GM18867 (cell line): Measurements from ENCODE around the gene RAB22A.
"Not testable (repeated sequence)": the region's sequence is repeated elsewhere in the genome, so short reads cannot be mapped to it uniquely, and the experiment has no call there.

Experiments
- ATAC-seq: cut with Tn5 transposase; IDR thresholded peaks from one replicate; pipeline ENCODE4 v1.9.1; 2021; ENCODE audit warnings: mild to moderate bottlenecking, moderate library complexity; ENCODE audit not compliant: unreplicated experiment

RAB22A gene

GRCh38 chr20:58340853-58341252 is 31.3 kb downstream of the RAB22A start:
- no peak for ATAC-seq

- no peak for ATAC-seq
These were observed 32.8 kb downstream of the RAB22A start for GRCh38 chr20:58342104-58342945.

DNA sequence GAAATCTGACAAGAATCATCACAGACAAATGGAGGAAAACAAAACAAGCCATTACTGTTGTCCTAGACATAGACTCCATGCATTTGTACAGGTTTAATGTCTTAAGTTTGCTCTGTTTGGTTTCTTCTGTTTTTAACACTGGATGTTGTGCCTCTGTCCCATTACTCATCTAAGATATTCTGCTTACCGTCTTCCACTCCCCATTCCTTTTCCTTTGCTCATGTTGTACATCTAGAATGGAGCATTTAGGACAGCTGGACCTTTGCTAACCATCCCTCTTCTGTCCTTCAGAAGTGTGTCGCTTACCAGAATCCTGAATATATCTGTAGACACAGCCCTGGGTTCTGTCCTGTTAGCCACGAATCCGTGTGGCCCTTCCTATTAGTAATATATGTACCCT is 35.2 kb downstream of the RAB22A start:
- ATAC-seq: no peak

- ATAC-seq: no peak
These were observed 40.1 kb downstream of the RAB22A start for GRCh38 chr20:58349570-58349969.

- no peak for ATAC-seq
These were observed 43.0 kb downstream of the RAB22A start for GRCh38 chr20:58352468-58352867.

- no peak for ATAC-seq
These were observed 49.9 kb downstream of the RAB22A start for GRCh38 chr20:58359441-58359840.

DNA sequence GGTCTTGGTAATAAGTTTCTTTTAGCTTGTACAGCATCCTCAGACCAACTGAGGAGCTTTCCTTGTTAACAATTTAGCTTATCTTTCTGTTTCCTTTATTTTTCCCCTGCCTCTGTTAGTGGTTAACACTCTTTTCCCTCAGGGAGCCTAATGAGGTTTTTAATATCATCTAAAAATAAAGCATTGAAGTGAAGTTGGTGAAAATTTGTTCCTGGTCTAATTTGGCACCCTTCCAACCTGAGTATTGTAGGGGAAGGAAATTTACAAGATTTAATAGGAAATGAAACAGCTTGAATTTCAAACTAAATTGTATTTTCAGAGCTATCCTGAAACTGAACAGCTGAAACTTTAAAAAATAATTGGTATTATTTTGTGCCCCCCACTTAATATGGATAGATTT is 51.4 kb downstream of the RAB22A start:
- ATAC-seq: no peak

DNA sequence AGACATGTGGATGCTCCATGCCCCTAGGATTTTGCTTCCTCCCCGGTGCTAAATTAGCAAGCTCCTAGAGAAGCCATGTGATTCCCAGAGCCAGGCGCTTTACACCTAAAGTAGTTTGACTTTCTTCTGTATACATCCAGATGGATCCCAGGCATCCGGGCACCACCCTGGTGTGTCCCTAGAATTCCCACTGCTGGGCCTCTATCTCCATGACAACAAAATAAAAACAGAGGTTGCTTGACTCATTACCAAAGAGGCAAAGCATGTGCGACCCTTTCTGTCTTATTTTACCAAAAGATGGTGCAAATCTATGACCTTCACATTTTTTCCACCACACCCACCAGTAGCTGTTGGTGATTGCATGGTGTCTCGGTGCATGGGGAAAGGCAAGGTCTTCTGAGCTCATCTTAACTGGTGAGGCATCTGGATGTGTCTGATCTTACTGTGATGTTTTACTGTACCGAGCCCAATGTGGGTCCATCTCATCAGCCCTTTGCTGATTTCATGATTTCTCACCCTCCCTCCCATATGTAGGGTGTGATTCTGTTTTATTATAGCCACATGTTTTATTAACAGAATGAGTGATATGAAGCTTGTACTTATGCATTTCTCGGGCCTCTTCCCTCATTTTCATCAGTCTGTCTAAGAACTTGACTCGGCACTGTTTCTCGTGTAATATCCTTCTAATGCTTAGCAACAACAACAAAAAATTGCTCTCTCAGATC is 52.1 kb downstream of the RAB22A start:
- ATAC-seq: no peak

DNA sequence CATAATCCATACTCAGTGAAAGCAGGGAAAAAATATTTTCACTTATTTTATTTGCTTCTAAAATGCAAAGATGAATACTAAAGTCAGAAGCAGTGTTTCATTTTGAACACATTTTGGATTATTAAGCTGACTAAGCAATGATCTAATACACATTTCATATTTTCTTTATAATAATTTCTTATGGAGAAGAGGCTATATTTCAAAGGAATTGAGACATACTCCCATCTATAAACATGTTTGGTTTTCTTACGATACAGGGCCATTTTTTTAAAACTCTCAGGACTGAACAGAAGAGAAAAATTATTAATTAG is 52.6 kb downstream of the RAB22A start:
- ATAC-seq: no peak

- ATAC-seq: no peak
These were observed 53.5 kb downstream of the RAB22A start for GRCh38 chr20:58362970-58363369.

GRCh38 chr20:58366866-58367265 is 57.4 kb downstream of the RAB22A start:
- no peak for ATAC-seq

GRCh38 chr20:58372806-58373205 is 63.3 kb downstream of the RAB22A start:
- no peak for ATAC-seq

DNA sequence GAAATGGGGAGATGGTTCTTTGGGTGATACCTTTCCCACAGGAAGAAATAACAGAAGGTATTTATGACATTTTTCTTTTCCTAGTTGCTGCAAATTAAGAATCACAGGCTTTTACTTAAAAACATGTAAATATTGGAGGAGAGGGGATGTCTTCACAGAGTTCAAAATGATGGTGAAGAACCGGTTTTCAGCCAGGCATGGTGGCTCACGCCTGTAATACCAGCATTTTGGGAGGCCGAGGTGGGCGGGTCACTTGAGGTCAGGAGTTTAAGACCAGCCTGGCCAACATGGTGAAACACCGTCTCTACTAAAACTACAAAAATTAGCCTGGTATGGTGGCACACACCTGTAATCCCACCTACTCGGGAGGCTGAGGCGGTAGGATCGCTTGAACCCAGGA is 63.8 kb downstream of the RAB22A start:
- ATAC-seq: not testable (repeated sequence)

DNA sequence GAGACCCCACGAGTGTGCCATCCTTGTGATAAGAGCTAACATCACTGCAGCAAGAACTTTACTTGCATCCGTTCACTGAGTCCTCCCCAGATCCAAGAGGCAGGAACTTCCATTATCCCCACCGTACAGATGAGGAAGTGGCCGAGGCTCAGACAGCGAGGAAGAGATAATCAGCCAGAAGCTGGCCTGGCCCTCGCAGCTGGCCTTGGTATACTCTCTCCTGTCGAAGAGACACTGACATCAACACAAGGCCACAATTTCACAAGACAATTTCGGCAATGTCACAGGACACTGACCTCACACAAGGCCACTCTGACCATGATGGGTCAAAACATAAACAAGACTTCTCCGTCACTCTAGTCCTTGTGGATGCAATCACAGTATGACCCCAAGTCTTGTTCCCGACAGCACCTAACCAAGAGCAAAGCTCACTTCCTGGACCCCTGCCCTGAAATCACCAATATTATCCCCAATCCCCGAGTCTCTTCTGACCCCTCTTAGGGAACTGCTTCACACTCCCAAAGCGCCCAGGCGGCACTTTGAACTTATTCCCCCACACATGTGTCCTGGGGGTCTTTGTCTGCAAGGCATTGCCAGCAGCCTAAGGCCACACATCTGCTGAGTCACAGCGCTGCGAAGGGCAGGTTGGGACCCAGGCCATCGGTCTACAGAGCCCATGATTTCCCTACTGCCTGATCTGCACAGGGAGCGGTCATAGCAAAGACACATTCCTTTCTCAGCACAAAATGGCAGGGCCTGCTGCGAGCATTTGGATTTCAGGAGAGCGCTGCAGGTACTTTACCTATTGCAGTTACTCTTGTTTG is 64.7 kb downstream of the RAB22A start:
- no peak for ATAC-seq

DNA sequence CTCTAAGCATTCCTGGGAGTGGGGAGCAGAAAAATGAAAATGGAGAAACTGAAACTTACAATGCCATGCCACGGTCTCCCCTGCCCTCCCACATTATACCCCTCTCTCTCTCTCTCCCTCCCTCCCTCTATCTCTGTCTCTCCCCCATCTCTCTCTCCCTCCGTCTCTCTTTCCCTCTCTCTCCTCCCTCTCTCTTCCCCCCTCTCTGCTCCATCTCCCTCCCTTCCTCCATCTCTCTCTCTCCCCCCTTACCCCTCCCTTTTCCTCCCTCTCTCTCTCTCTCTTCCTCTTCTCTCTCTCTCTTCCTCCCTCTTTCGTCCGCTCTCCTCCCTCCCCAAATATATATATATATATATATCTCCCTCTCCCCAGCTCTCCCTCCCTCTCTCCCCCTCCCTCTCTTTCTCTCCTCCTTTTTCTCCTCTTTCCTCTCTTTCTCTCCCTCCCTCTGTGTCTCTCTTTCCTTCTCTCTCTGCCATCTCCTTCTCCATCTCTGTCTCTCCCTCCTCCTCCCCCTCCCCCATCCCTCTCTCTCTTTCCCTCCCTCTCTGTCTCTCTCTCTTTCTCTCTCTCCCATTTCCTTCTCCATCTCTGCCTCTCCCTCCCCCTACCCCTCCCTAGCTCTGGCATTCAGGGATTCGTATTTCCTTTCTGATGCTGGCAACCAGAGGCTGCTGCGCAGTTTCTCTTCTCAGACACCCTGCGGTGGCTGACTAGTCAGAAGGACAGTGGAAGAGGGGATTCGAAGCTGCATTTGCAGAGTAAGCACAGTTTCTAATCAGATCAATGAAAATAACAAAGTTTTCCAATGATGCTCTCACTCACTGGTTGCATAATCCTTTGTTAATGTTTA is 65.6 kb downstream of the RAB22A start:
- no peak for ATAC-seq

GRCh38 chr20:58375759-58376352 is 66.3 kb downstream of the RAB22A start:
- ATAC-seq: no peak

- no peak for ATAC-seq
These were observed 67.5 kb downstream of the RAB22A start for GRCh38 chr20:58377017-58377416.

DNA sequence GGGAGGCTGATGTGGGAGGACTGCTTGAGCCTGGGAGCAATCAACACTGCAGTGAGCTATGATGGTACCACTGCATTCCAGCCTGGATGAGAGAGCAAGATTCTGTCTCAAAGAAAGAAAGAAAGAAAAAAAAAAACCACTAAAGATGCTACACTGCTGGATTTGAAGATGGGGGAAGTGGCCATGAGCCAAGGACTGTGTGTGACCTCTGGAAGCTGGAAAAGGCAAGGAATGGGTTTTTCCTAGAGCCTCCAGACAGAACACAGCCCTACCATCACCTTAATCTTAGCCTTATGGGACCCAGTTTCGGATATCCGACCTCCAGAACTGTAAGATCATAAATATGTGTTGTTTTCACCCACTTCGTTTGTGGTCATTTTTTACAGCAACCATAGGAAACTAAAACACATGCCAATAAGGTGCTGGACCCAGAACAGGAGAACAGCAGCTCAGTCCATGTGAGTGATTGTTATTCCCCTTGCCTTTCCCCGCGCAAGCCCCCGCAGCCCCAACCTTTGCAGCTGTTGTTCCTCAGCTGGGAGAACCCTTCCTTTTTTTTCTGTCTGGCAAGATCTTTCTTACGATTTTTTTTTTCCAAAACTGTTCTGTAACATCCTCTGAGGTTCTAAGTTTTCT is 68.4 kb downstream of the RAB22A start:
- no peak for ATAC-seq

DNA sequence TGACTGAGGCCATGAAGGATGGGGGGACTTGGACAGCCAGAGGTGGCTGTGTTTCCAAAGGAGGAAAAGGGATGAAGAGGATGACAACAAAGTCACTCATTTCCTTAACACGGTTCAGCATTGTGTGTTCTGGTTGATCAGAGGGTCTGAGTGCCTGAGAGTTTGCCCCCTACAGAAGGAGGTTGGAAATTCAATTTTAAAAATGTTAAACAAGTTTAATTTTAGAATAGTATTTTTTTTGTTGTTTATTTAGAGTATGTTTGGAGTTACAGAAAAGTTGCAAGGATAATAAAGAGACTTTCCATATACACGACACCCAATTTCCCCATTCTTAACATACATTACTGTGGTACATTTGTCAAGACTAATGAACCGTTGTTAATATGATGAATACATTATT is 69.2 kb downstream of the RAB22A start:
- no peak for ATAC-seq

- no peak for ATAC-seq
These were observed 72.1 kb downstream of the RAB22A start for GRCh38 chr20:58381627-58382026.
